ENCODE measurements around the gene GLI3.

DNA sequence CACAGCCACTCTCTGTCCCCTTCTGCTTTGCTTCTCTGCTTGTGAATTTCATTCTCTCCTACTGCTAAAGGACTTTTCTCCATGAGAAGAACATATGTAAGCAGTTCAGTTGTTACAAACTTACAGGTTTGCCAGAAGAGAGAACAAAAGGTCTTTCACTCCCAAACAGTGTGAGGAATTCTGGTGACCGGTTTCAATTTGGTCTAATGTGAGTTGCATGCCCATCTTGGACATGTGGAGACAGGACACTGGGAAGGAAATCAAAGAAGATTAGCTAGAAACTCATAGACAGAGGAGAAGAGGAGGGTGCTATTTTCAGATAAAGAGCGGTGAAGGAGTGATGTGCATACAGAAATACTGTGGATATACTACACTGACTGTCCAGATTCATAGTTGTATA is 324.6 kb downstream of the GLI3 start:
- TF ChIP-seq POLR2A (IDR thresholded peaks at IDR 0.05) = no peak
- no peak for TF ChIP-seq CTCF (IDR thresholded peaks at IDR 0.05 in 8 of 11, conservative IDR thresholded peaks at IDR 0.05 in 3 of 11)

Data from spleen (tissue), 7 donors.